HepG2 (cell line): ENCODE results near the gene KLHDC1. TPM values are rescaled to one million over a fixed set of nuclear protein-coding genes. Genes with fewer than 3 reads are reported as not detected.

Experiments
- ARID3A ChIP-seq: IDR thresholded peaks from 2 replicates; pipeline ENCODE4 v1.6.1; 2012; ENCODE audit warnings: low read depth, low read length, improper control_type of control experiment
- ETV6 ChIP-seq: sonication (generic); formaldehyde crosslinking; conservative IDR thresholded peaks from 2 replicates; pipeline ENCODE4 v1.4.0; 2020; ENCODE audit warnings: missing genetic modification reagents
- GZF1 ChIP-seq: sonication (generic); formaldehyde crosslinking; IDR thresholded peaks from 2 replicates; pipeline ENCODE4 v1.5.1; 2020; ENCODE audit warnings: mild to moderate bottlenecking, missing genetic modification reagents
- HDAC1 ChIP-seq: sonication (generic); formaldehyde crosslinking; IDR thresholded peaks from 2 replicates; pipeline ENCODE4 v1.5.1; 2020; ENCODE audit warnings: mild to moderate bottlenecking, missing genetic modification reagents
- IKZF4 ChIP-seq: sonication (generic); formaldehyde crosslinking; IDR thresholded peaks from 2 replicates; pipeline ENCODE4 v1.5.1; 2020; ENCODE audit warnings: borderline replicate concordance, mild to moderate bottlenecking, low read depth, missing genetic modification reagents; ENCODE audit errors: not compliant biosample characterization
- KLF15 ChIP-seq: sonication (generic); formaldehyde crosslinking; IDR thresholded peaks from 2 replicates; pipeline ENCODE4 v1.8.1; 2023; ENCODE audit warnings: borderline replicate concordance, mild to moderate bottlenecking, inconsistent platforms, missing genetic modification reagents, mixed read lengths
- MAFG ChIP-seq: sonication (generic); formaldehyde crosslinking; IDR thresholded peaks from 2 replicates; pipeline ENCODE4 v1.5.1; 2020; ENCODE audit warnings: mild to moderate bottlenecking, missing genetic modification reagents
- MAZ ChIP-seq, 2 experiments: sonication (generic) in 1 of 2; formaldehyde crosslinking in 1 of 2; IDR thresholded peaks; 2 replicates each; pipeline versions ENCODE4 v1.5.0 to v1.6.1; 2012 to 2020; ENCODE audit warnings: low read depth in 2 of 2, mild to moderate bottlenecking in 2 of 2, borderline replicate concordance in 1 of 2, improper control_type of control experiment in 1 of 2, low read length in 1 of 2, missing genetic modification reagents in 1 of 2, moderate library complexity in 1 of 2
- NFKB2 ChIP-seq: sonication (generic); formaldehyde crosslinking; IDR thresholded peaks from 2 replicates; pipeline ENCODE4 v1.4.0; 2020; ENCODE audit warnings: missing genetic modification reagents, borderline replicate concordance
- NONO ChIP-seq, 2 experiments: fragments of 450-650 bp in 1 of 2; sonication (generic) in 1 of 2; formaldehyde crosslinking in 1 of 2; IDR thresholded peaks in 1 of 2; conservative IDR thresholded peaks in 1 of 2; 2 replicates each; pipeline versions ENCODE4 v1.6.1 to v1.8.0; 2017 to 2022; ENCODE audit warnings: mild to moderate bottlenecking in 1 of 2, missing genetic modification reagents in 1 of 2, moderate library complexity in 1 of 2
- SP1 ChIP-seq, 2 experiments: fragments of 450-650 bp in 1 of 2; sonication (generic) in 1 of 2; formaldehyde crosslinking in 1 of 2; IDR thresholded peaks; 2 replicates each; pipeline versions ENCODE4 v1.4.0 to v1.6.1; 2016 to 2020; ENCODE audit warnings: missing genetic modification reagents in 1 of 2
- ZBTB20 ChIP-seq: sonication (generic); formaldehyde crosslinking; IDR thresholded peaks from 2 replicates; pipeline ENCODE4 v1.8.1; 2023; ENCODE audit warnings: missing genetic modification reagents, low read depth, mild to moderate bottlenecking, borderline replicate concordance
- ZBTB25 ChIP-seq: IDR thresholded peaks from 2 replicates; pipeline ENCODE4 v1.6.1; 2018; ENCODE audit warnings: missing genetic modification reagents
- ZNF724P ChIP-seq: sonication (generic); formaldehyde crosslinking; IDR thresholded peaks from 2 replicates; pipeline ENCODE4 v1.8.0; 2022; ENCODE audit warnings: missing genetic modification reagents, borderline replicate concordance
- polyA plus RNA-seq, 8 experiments: library from polyadenylated mRNA; depleted of rRNA in 3 of 8; stranded (reverse) in 7 of 8; unstranded in 1 of 8; fragments of >200 nt; fragmentation: Illumina TruSeq in 4 of 8; extraction: Trizol in 4 of 8; gene quantifications; 2 replicates each; pipeline versions ENCODE4 v1.2.1 to v1.2.3, GENCODE V29; 2011 to 2016; ENCODE audit warnings: low read depth in 4 of 8, missing spikeins in 1 of 8, mixed read lengths in 1 of 8; ENCODE audit not compliant: insufficient read depth in 1 of 8
- total RNA-seq, 5 experiments: library from RNA; depleted of rRNA; stranded (reverse); fragments of >200 nt; fragmentation: Illumina TruSeq; extraction: Trizol; gene quantifications; 2 replicates each; pipeline ENCODE4 v1.2.3, GENCODE V29; 2016; ENCODE audit warnings: low read depth in 1 of 5
- TF ChIP-seq, protein P1 (sequence below): sonication (generic); formaldehyde crosslinking; IDR thresholded peaks from 2 replicates; pipeline ENCODE4 v1.9.0; 2021; ENCODE audit warnings: missing genetic modification reagents, mild to moderate bottlenecking, borderline replicate concordance
- TF ChIP-seq, protein P2 (sequence below): sonication (generic); formaldehyde crosslinking; IDR thresholded peaks from 2 replicates; pipeline ENCODE4 v1.4.0; 2020; ENCODE audit warnings: mild to moderate bottlenecking, missing genetic modification reagents

KLHDC1 gene
- total and polyA plus RNA-seq, 2 of the 13 experiments (the other 11 are each of a cell fraction or from before 2014, with no cell fraction given): 0.11 TPM; not detected in 1

- TF ChIP-seq ARID3A (no peak), MAFG (CRISPR knock-in tag) (0 out of 2 replicates have a peak, but pooled peaks have one; percentile 32), KLF15 (CRISPR knock-in tag) (no peak), NONO (IDR thresholded peaks at IDR 0.05) (no peak), NONO (CRISPR knock-in tag; conservative IDR thresholded peaks at IDR 0.05) (peak; percentile 79; the same call in 1 of the 2 replicates), SP1 (IDR thresholded peaks at IDR 0.05) (no peak), SP1 (CRISPR knock-in tag; IDR thresholded peaks at IDR 0.05) (peak; percentile 86), ZNF724P (CRISPR knock-in tag) (peak; percentile 92; the same call in 1 of the 2 replicates), HDAC1 (CRISPR knock-in tag) (peak; percentile 90), NFKB2 (CRISPR knock-in tag) (peak; percentile 91; the same call in 1 of the 2 replicates), ZBTB25 (peak; percentile 60; the same call in 1 of the 2 replicates), IKZF4 (CRISPR knock-in tag) (no peak), GZF1 (CRISPR knock-in tag) (no peak), ZBTB20 (CRISPR knock-in tag) (no peak), ETV6 (CRISPR knock-in tag) (peak; percentile 61; the same call in 1 of the 2 replicates), MAZ (IDR thresholded peaks at IDR 0.05; ENCODE audit: borderline replicate concordance, low read depth, low read length) (peak; percentile 36; the same call in 1 of the 2 replicates), MAZ (CRISPR knock-in tag; IDR thresholded peaks at IDR 0.05; ENCODE audit: low read depth) (peak; percentile 77)
- TF ChIP-seq, protein P1, sequence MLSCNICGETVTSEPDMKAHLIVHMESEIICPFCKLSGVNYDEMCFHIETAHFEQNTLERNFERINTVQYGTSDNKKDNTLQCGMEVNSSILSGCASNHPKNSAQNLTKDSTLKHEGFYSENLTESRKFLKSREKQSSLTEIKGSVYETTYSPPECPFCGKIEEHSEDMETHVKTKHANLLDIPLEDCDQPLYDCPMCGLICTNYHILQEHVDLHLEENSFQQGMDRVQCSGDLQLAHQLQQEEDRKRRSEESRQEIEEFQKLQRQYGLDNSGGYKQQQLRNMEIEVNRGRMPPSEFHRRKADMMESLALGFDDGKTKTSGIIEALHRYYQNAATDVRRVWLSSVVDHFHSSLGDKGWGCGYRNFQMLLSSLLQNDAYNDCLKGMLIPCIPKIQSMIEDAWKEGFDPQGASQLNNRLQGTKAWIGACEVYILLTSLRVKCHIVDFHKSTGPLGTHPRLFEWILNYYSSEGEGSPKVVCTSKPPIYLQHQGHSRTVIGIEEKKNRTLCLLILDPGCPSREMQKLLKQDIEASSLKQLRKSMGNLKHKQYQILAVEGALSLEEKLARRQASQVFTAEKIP (CRISPR knock-in tag): no peak
- TF ChIP-seq, protein P2, sequence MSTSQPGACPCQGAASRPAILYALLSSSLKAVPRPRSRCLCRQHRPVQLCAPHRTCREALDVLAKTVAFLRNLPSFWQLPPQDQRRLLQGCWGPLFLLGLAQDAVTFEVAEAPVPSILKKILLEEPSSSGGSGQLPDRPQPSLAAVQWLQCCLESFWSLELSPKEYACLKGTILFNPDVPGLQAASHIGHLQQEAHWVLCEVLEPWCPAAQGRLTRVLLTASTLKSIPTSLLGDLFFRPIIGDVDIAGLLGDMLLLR: peak; percentile 92; the same call in 1 of the 2 replicates
Observed at GRCh38 chr14:49687942-49688700, 4.8 kb upstream of the KLHDC1 start, which contains the start of gene POLE2 (continued).
